GM12892 (cell line): Measurements from ENCODE around the gene SLC25A24.

Experiments
- POLR2A ChIP-seq: IDR thresholded peaks from 2 replicates; pipeline ENCODE4 v1.6.1; 2011; ENCODE audit warnings: low read depth, low read length, control low read depth
- POLR2AphosphoS5 ChIP-seq: IDR thresholded peaks from 2 replicates; pipeline ENCODE4 v1.6.1; 2011; ENCODE audit warnings: low read depth, low read length, control low read depth
- TAF1 ChIP-seq: IDR thresholded peaks from 2 replicates; pipeline ENCODE4 v1.6.1; 2011; ENCODE audit warnings: low read depth, mild to moderate bottlenecking, control low read depth, low read length, borderline replicate concordance

DNA sequence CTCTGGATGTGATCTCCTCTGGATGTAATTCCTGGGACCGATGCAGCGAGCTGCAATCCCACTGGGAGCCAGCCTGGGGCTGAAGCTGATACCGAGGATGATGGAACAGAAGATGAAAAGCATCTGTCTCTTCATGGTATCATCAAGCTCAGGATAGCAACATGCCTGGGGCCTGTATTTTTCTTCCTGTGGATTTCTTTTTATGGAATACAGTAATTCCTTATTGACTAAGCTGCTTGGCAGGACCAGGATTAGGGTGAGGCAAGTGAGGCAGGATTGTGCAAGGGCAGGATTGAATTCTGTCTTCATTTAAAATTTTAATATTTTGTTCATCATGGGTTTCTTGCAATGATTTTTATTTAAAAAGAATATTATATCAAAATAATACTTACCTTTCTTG, 86.6 kb downstream of the SLC25A24 start:
- TF ChIP-seq POLR2A (no peak), POLR2AphosphoS5 (no peak), TAF1 (no peak)
